Measurements from ENCODE around the gene WIPI1.

The WIPI1 gene

GRCh38 chr17:68428498-68429172 lies 28.7 kb downstream of the WIPI1 start:
- Histone ChIP-seq H2AFZ (ENCODE audit: insufficient read depth, low read length, poor library complexity) (no peak overlapping the region), H3K27me3 (ENCODE audit: insufficient read depth, low read length) (no peaks in the 10 kb centered on the region), H3K9ac (ENCODE audit: low read length) (no peak overlapping the region), H4K8ac (ENCODE audit: low read depth, low read length) (no peak overlapping the region), H3K4ac (ENCODE audit: low read depth, low read length) (no peak overlapping the region), H4K12ac (ENCODE audit: low read depth, low read length) (no peak overlapping the region), H3K23ac (ENCODE audit: low read length) (no peak overlapping the region), H3K9me3 (ENCODE audit: insufficient read depth, low read depth, low read length) (no peaks in the 10 kb centered on the region), H3K14ac (ENCODE audit: low read length) (no peak overlapping the region), H2BK12ac (ENCODE audit: low read length) (no peak overlapping the region), H3K18ac (ENCODE audit: low read length) (no peak overlapping the region), H2AK5ac (ENCODE audit: low read length) (no peak overlapping the region), H2BK5ac (ENCODE audit: low read depth, low read length, poor library complexity) (no peak overlapping the region), H3K27ac (ENCODE audit: low read depth, low read length) (no peak overlapping the region), H2BK120ac (ENCODE audit: insufficient read depth, low read length, poor library complexity) (no peak overlapping the region), H4K91ac (ENCODE audit: low read depth, low read length) (no peak overlapping the region), H3K79me1 (ENCODE audit: low read length) (no peaks in the 10 kb centered on the region), H3K4me2 (ENCODE audit: low read length) (no peak overlapping the region), H3K4me3 (ENCODE audit: low read depth, low read length) (no peak overlapping the region), H3K4me1 (ENCODE audit: control insufficient read depth in 1 of 2, insufficient read depth in 2 of 2, low read length in 2 of 2) (no peaks in the 10 kb centered on the region), H3K79me2 (ENCODE audit: control insufficient read depth, insufficient read depth, low read length, poor library complexity) (no peaks in the 10 kb centered on the region), H3K36me3 (ENCODE audit: control insufficient read depth in 1 of 2, insufficient read depth in 2 of 2, low read length in 2 of 2) (peaks cover 66 to 70% of the 10 kb centered on the region in 2 experiments)
- WGBS (ENCODE audit: extremely low coverage, insufficient coverage, insufficient read length), result no CpG with 5 or more reads among the region's 14 CpGs
- no peak for DNase-seq

GRCh38 chr17:68427575-68427974 lies 29.7 kb downstream of the WIPI1 start:
- Histone ChIP-seq H2AK5ac (ENCODE audit: low read length) (no peak overlapping the region), H3K14ac (ENCODE audit: low read length) (no peak overlapping the region), H3K9ac (ENCODE audit: low read length) (no peak overlapping the region), H3K27me3 (ENCODE audit: insufficient read depth, low read length) (no peaks in the 10 kb centered on the region), H2BK120ac (ENCODE audit: insufficient read depth, low read length, poor library complexity) (no peak overlapping the region), H4K8ac (ENCODE audit: low read depth, low read length) (no peak overlapping the region), H3K27ac (ENCODE audit: low read depth, low read length) (no peak overlapping the region), H3K36me3 (ENCODE audit: control insufficient read depth in 1 of 2, insufficient read depth in 2 of 2, low read length in 2 of 2) (peaks cover 64 to 67% of the 10 kb centered on the region in 2 experiments), H3K4me3 (ENCODE audit: low read depth, low read length) (no peak overlapping the region), H3K4ac (ENCODE audit: low read depth, low read length) (no peak overlapping the region), H2BK12ac (ENCODE audit: low read length) (no peak overlapping the region), H3K4me1 (ENCODE audit: control insufficient read depth in 1 of 2, insufficient read depth in 2 of 2, low read length in 2 of 2) (no peaks in the 10 kb centered on the region), H3K23ac (ENCODE audit: low read length) (no peak overlapping the region), H2AFZ (ENCODE audit: insufficient read depth, low read length, poor library complexity) (no peak overlapping the region), H3K18ac (ENCODE audit: low read length) (no peak overlapping the region), H3K9me3 (ENCODE audit: insufficient read depth, low read depth, low read length) (no peaks in the 10 kb centered on the region), H4K12ac (ENCODE audit: low read depth, low read length) (no peak overlapping the region), H3K4me2 (ENCODE audit: low read length) (no peak overlapping the region), H2BK5ac (ENCODE audit: low read depth, low read length, poor library complexity) (no peak overlapping the region), H3K79me1 (ENCODE audit: low read length) (no peaks in the 10 kb centered on the region), H4K91ac (ENCODE audit: low read depth, low read length) (no peak overlapping the region), H3K79me2 (ENCODE audit: control insufficient read depth, insufficient read depth, low read length, poor library complexity) (no peaks in the 10 kb centered on the region)
- DNase-seq, result no peak
- WGBS (ENCODE audit: extremely low coverage, insufficient coverage, insufficient read length), result no CpG with 5 or more reads among the region's 7 CpGs

GRCh38 chr17:68425979-68426378 lies 31.3 kb downstream of the WIPI1 start:
- Histone ChIP-seq H3K27me3 (ENCODE audit: insufficient read depth, low read length) (no peaks in the 10 kb centered on the region), H3K4ac (ENCODE audit: low read depth, low read length) (no peak overlapping the region), H3K36me3 (ENCODE audit: control insufficient read depth in 1 of 2, insufficient read depth in 2 of 2, low read length in 2 of 2) (peaks cover 51 to 57% of the 10 kb centered on the region in 2 experiments), H3K4me3 (ENCODE audit: low read depth, low read length) (no peak overlapping the region), H2BK5ac (ENCODE audit: low read depth, low read length, poor library complexity) (no peak overlapping the region), H2AFZ (ENCODE audit: insufficient read depth, low read length, poor library complexity) (no peak overlapping the region), H3K18ac (ENCODE audit: low read length) (no peak overlapping the region), H2AK5ac (ENCODE audit: low read length) (no peak overlapping the region), H3K79me2 (ENCODE audit: control insufficient read depth, insufficient read depth, low read length, poor library complexity) (no peaks in the 10 kb centered on the region), H3K9me3 (ENCODE audit: insufficient read depth, low read depth, low read length) (no peaks in the 10 kb centered on the region), H3K4me1 (ENCODE audit: control insufficient read depth in 1 of 2, insufficient read depth in 2 of 2, low read length in 2 of 2) (no peaks in the 10 kb centered on the region), H3K14ac (ENCODE audit: low read length) (no peak overlapping the region), H2BK12ac (ENCODE audit: low read length) (no peak overlapping the region), H3K79me1 (ENCODE audit: low read length) (no peaks in the 10 kb centered on the region), H4K12ac (ENCODE audit: low read depth, low read length) (no peak overlapping the region), H3K4me2 (ENCODE audit: low read length) (no peak overlapping the region), H4K91ac (ENCODE audit: low read depth, low read length) (no peak overlapping the region), H3K23ac (ENCODE audit: low read length) (no peak overlapping the region), H3K9ac (ENCODE audit: low read length) (no peak overlapping the region), H4K8ac (ENCODE audit: low read depth, low read length) (no peak overlapping the region), H3K27ac (ENCODE audit: low read depth, low read length) (no peak overlapping the region), H2BK120ac (ENCODE audit: insufficient read depth, low read length, poor library complexity) (no peak overlapping the region)
- no peak for DNase-seq
- WGBS (ENCODE audit: extremely low coverage, insufficient coverage, insufficient read length), result no CpG with 5 or more reads among the region's 12 CpGs

- H3K4me1 ChIP-seq (ENCODE audit: control insufficient read depth in 1 of 2, insufficient read depth in 2 of 2, low read length in 2 of 2), result no peaks in the 10 kb centered on the region
- H3K79me2 ChIP-seq (ENCODE audit: control insufficient read depth, insufficient read depth, low read length, poor library complexity), result no peaks in the 10 kb centered on the region
- no peak overlapping the region for H3K4me3 ChIP-seq (ENCODE audit: low read depth, low read length)
- no peak overlapping the region for H2AFZ ChIP-seq (ENCODE audit: insufficient read depth, low read length, poor library complexity)
- H3K79me1 ChIP-seq (ENCODE audit: low read length), result no peaks in the 10 kb centered on the region
- no peaks in the 10 kb centered on the region for H3K27me3 ChIP-seq (ENCODE audit: insufficient read depth, low read length)
- peak; percentile 84 to 89 for DNase-seq
- H4K12ac ChIP-seq (ENCODE audit: low read depth, low read length), result no peak overlapping the region
- H3K4me2 ChIP-seq (ENCODE audit: low read length), result no peak overlapping the region
- H3K18ac ChIP-seq (ENCODE audit: low read length), result no peak overlapping the region
- H3K27ac ChIP-seq (ENCODE audit: low read depth, low read length), result no peak overlapping the region
- no peak overlapping the region for H2AK5ac ChIP-seq (ENCODE audit: low read length)
- no peak overlapping the region for H3K23ac ChIP-seq (ENCODE audit: low read length)
- no peak overlapping the region for H4K8ac ChIP-seq (ENCODE audit: low read depth, low read length)
- no peak overlapping the region for H2BK5ac ChIP-seq (ENCODE audit: low read depth, low read length, poor library complexity)
- no CpG with 5 or more reads among the region's 6 CpGs for WGBS (ENCODE audit: extremely low coverage, insufficient coverage, insufficient read length)
- no peak overlapping the region for H3K4ac ChIP-seq (ENCODE audit: low read depth, low read length)
- peaks cover 44 to 55% of the 10 kb centered on the region in 2 experiments for H3K36me3 ChIP-seq (ENCODE audit: control insufficient read depth in 1 of 2, insufficient read depth in 2 of 2, low read length in 2 of 2)
- H3K9me3 ChIP-seq (ENCODE audit: insufficient read depth, low read depth, low read length), result peaks cover 2% of the 10 kb centered on the region
- no peak overlapping the region for H2BK12ac ChIP-seq (ENCODE audit: low read length)
- no peak overlapping the region for H3K9ac ChIP-seq (ENCODE audit: low read length)
- H2BK120ac ChIP-seq (ENCODE audit: insufficient read depth, low read length, poor library complexity), result no peak overlapping the region
- no peak overlapping the region for H4K91ac ChIP-seq (ENCODE audit: low read depth, low read length)
- H3K14ac ChIP-seq (ENCODE audit: low read length), result no peak overlapping the region
These were observed 32.4 kb downstream of the WIPI1 start for GRCh38 chr17:68424861-68425260.
